T-helper 2 cell (primary cell): Measurements from ENCODE around the gene GYG1.
"Not testable (repeated sequence)": the region's sequence is repeated elsewhere in the genome, so short reads cannot be mapped to it uniquely, and the experiment has no call there.

Experiments
- DNase-seq, 5 experiments: peaks; one replicate each; pipeline versions ENCODE4 v3.0.0 to v3.0.0-alpha.2; 2012 to 2022
- total RNA-seq, 2 donors: gene quantifications; one replicate each; lab custom pipeline; 2026; lab: John Stamatoyannopoulos, UW

Gene GYG1
- total RNA-seq: 14.7 to 19.6 reads per million in 2 donors

DNA sequence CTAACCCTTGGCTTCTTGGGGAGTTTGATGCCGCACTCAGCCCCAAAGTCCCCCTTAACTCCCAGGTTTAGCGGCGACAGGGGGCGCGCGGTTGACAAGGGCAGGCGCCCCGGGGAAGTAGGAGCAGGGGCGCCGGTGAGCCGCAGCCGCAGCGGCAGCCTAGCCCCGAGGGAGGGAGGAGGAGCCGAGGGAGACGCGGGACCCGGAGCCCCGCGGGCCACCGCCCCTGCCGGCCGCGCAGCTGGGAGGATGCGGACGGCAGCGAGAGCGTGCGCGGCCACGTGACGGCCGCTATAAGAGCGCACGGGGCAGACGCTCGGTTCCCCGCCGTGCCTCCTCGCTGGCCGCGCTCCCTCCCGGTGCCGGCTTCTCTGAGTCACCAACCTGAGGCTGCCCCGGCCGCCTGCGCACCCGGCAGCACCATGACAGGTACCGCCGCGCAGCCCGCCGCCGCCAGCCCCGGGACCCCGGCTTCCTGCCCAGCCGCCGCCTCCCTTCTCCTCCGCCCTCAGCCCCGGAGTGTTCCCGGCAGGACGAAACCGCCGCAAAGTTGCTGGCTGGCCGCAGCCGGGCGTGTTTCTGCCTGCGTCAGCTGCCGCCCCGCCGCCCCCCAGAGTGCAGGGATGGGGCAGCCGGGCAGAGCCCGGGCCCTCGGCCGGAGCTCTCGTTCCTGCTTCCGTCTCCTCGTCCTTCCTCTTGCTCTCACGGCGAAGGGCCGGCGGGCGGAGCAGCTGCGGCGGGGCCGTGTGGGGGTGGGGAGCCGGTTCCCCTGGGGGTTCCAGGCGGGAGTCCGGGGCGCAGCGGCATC lies at the start of gene GYG1:
GYG1 (plus strand) TSS at position 322 of the 808 bp plus-strand sequence; CDS start at position 423, 101 bp downstream.
- DNase-seq: peak; percentile 48 to 90 (median 68)

DNA sequence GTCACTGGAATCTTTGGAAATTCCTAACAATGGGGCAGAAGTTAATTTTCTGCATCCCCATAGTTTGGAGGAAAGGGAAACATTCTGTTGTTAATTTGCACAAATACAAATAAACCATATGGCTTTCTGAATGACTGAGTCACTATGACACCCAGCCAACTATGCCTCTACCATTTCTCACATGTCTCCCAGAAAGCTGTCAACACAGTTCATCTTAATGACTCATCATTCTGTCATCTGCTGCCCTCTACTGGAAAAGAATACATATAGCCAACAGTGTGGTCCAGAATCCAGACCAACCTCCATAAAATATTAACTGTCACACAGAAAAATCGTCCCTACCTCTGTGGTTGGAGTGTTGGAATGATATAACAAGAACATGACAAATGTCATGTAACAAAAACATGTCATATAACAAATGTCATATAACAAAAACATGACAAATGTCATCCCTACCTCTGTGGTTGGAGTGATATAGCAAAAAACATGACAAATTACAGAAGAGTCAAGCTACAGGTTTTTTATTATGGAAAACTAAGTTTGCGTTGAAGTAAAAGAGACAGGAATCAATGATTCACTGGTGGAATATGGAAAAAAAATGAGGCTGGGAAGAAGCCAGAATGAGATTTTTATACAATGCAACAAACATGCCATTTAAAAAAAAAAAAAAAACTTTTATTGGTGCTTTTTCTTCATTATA lies 47.7 kb upstream of the GYG1 start:
- DNase-seq: peak in 2 of 5 experiments; percentile 22 to 74

DNA sequence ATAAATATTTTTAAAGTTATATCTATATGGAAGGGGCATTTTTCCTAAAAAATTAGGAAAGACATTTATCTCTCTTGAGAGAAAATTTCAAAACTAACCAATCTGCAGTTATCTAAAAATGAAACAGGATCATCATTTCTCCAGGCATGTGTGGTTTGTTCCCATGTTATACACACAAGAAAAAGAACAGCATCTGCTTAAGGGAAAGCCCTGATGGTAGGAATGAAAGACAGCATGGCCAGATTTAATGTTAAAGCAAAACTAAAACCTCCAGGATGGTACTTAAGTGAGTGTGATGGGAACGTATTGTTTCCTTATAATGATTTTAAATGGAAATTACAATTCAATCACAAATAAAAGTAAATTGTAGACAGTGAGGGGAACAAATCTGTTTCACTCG lies 46.2 kb upstream of the GYG1 start:
- DNase-seq: no peak

DNA sequence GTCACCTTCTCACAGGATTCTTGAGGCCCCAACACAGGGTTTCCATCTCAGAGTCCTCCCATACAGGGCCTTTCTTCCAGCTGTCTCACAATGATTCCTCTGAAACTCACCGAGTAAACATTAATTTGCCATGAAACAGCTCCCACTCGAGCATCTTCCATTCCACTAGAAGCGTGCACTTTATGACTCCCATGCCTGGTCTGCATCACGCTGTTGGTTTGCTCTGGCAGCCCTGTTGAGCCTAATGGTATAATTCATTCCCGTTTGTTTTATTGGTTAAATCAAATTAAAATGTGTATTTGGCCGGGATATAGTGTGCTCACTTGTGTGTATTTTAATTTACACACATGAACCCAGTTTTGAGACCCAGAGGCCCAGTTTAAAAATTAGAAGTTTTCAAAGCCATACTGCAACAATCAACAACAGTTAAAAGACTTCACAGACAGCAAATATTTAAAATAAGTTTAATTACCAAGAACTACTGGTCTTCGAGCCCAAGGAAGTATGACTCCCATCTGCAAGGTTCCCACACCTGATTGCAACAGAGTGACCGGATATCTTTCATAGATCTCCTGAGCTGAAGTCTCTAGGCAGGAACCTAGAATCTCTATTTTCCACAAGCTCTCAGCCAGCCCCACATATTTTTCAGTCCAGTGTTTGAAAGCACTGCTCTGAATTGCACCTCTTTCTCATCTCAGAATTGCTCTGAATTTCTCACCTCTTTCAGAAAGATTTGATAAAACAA lies 42.3 kb upstream of the GYG1 start:
- DNase-seq: no peak

DNA sequence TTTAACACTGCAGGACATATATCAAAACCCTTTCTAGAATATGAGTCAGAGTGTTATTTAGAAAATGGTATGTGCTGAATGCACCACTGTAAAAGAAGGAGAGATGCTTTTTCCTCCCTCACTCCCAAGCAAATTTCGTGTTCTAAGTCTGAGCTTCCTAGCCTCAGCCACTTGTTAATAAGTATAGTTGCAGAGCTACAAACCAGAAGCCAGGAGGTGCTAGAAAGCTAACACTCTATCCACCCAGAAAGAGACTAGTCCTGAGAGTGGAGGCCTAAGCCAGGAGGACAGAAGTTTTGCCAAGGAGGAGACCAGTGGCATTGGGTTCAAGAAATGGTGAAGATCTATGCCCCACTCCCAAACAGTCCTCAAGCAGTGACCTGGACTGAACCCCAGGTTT lies 40.5 kb upstream of the GYG1 start:
- peak in 1 of 5 experiments; percentile 21 for DNase-seq

DNA sequence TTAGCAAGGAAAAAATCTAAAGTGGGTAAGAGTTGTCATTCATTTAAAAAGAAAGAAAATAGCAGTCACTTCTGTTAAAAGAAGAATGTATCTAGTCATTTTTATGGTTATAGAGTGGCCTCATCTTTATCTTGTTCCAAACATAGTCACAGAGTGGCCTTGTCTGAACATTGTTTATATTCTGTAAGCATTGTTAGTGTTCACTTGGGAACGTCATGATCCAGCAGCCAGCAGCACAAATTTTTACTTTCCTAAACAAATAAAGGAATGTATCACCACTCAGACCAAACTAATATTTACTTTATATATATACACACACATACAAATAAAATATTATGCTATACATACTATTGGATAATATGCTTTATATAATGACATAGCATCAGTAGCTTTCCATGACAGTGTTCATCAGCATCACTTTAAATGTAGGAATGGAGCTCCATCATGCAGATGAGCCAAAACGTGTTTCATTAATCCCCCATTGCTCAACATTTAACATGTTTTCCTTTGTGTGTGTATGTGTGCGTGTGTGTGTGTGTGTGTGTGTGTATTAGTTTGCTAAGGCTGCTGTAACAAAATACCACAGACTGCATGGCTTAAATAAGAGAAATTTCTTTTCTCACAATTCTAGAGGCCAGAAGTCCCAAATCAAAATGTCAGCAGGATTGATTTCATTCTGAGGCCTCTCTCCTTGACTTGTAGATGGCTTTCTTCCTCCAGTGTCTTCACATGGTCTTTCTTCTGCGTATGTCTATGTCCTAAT lies 39.6 kb upstream of the GYG1 start:
- DNase-seq: no peak

DNA sequence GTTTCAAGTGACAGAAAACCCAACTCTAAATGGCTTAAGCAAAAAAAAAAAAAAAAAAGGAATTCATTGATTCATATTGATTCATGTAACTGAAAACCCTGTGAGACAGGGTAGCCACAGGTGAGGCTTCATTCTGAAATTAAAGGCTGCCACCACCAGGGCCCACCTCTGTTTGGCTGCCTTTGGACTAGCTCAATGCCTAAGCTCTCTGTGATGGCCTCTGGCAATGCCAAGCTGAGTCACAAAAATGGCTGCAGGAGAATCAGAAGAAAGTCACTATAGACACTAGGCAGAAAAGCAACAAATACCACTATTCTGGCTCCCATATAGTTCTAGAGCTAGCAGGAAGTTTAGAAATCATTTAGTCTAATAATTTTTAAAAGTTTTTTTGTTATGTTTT lies 38.2 kb upstream of the GYG1 start:
- no peak for DNase-seq

DNA sequence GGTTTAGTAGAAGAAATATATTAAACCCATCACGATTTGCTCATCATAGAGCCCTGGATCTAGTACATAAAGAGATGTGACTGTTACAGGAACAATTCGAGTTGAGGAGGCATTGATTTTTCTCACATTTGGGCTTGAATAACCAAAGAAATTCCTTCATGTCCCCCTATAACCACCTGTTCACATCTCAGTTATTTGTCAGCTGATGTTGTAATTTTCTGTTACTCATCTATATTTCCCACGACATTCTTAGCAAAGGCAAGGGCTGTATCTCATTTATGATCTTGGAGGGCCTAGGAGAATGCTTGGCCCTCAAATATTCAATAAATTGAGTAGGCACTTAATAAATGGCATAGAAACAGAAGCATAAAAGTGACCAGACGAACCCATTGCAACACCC lies 36.4 kb upstream of the GYG1 start:
- no peak for DNase-seq

DNA sequence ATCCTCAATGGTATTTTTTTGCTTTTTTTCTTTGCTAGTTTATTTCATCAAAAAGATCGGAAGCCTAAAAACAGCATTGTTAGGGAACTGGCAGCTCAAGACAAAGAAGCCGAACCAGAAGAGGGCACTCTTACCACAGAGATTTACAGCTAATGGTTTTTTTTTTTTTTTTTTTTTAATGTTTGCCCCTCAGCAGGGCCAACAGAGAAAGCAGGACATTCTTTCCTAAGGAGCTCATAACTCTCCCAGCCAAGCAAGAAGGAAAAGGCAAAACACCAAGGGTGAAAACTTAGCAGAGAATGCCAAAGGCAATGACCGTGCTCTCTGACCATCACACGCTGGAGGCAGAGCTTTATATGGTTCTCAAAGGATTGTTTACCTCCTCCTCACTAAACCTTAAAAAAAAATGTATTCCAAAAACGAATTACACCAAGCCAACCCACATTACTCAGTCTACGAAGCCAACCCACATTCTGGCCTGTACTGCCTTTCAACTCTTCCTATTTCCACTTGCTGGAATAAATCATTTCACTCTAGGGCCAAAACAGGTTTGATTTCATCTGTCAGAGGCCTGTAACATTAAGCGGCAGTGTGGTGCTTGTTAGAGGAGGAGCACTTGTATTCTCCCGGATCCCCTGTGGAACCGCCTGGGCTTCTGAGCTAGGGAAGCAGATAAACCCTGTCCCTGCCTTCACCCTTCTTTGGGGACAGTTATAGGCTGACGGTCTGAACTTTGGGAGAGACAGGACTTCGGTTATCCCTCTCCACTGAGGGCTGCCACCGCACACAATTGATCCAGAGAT lies 35.6 kb upstream of the GYG1 start:
- DNase-seq: peak in 2 of 5 experiments; percentile 29 to 40

DNA sequence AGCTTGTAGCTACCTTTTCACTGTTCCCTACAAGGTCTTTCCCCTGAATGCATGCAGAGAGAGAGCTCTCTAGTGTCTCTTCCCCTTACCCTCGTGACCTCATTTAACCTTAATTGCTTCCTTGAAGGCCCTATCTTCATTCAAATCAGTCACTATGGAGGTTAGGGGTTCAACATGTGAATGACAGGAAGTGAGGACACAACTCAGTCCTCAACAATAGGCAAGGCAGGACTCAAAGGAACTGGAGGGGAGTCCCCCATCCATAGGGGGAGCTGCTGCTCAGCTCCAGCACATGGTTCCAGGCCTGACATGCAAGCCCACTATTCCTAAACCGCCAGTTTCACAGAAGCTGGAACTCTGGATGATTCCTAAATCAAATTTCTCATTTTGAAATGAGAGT lies 33.8 kb upstream of the GYG1 start:
- peak in 1 of 5 experiments; percentile 77 for DNase-seq

DNA sequence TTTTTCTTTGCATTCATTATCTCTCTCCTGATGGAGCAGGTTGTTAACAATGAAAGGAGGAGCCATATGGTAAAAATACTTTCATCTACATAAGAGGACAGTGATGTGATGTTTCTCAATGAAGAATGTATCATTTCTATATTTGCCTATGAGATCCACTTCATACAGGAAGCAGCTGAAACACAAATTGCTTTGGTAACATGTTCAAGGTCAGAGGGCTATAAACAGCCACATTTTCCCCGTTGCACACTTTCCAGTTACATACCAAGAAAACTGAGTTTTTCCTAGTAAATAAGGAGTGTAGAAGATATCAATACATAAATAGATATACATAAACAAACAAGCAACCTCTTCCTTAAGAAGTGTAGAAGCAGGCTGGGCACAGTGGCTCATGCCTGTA lies 32.6 kb upstream of the GYG1 start:
- no peak for DNase-seq

DNA sequence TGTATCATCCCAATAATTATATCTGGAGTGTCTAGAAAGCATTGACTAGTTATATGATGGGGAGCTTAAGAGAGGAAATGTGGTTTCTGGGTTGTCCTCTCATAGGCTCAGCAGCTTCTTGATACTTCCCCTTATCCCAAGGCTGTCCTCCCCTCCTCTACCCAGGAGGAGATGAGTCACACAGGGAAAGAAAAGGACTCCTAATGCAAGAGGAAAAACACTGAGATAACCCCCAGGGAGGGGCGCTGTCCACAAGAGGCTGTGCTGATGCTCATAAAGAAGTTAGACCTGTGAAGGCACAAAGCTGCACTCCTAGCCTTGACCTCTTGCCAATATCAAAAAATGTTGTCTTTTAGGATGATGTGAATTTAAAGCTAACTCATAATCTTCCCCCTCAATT lies 28.8 kb upstream of the GYG1 start:
- no peak for DNase-seq

DNA sequence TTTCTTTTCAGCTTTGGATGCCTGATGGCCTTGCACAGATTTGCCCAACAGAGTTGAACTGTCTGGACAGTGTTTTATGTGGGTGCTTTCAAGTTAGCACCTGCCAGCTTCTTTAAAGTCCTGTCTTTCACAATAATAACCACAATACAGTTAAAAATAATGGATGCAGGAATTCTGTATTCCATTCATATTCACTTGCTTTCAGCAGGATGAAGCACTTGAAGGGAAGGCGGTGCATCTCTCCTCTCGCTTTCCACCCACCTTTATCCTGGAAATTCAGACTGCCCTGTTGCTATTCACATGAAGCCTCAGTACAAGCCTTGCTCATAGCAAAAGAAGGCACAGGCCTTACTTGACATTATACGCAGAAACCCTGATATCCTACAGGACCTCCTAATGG lies 26.5 kb upstream of the GYG1 start:
- DNase-seq: no peak

DNA sequence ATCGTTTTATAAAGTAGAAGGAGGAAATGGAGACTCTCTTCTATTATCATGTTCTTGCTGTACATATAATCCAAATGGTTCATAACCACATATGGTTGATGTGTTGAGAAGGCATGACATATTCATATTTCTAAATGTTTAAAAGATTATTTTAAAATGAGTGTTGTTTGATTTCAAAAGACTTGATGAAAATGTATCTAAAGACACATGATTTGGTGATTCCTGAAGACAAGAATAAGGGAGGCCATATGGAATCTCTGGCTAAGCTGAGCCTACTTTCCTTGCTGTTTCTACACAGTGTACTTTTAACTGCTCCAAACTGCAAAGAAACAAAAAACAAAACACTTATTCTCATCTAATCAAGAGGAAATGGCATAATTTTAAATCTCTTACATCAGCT lies 23.0 kb upstream of the GYG1 start:
- no peak for DNase-seq

DNA sequence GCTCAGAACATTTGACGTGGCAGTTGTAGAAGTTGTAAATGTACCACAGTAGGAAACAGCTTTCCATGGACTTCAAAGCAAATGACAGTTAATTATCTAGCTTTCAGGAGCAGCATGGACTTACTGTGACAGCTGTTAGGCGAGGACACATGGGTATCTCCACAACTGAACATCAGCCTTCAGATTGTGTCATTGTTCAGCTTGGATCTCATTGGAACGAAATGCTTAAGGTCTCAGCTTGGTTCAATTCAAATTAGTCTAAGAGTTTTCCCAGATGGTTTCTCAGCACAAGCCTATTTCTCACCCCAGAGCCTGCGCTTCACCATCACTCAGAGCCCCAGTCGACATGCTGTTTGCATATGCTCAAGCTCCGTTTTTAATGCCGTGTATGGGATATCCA lies 21.1 kb upstream of the GYG1 start:
- no peak for DNase-seq

DNA sequence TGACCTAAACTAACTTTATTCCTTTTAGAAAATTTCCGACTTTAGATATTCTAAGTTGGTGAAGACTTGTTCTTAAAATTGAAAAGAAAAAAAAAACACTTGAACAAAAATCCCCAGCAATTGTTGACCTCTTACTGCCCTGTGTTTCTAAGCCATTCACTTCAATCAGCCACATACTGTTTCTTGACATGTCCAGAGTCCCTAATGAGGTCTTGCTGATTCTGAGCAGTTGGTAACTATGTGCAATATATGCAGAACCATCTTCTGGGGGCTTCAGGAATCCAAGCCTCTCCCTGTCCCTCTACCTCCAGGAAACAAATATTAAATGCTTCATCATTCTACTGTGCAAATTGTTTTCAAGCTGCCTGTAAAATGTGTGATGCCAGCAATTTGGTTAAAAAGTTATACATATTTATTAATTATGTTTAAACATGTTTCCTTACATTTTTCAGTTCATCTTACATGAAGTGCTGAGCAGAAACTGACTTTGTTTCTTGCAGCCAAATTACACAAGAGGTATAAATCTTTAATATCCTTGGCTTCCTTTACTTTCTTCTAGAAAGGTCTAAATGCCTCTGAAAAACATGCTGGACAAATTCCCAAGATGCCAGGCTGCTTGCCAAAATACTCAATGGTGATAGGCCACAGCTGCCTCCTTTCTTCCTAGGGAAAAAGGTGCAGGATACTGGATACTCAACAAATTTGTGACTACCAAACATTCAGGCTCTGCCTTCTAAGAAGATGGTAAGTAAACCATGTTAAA lies 19.8 kb upstream of the GYG1 start:
- DNase-seq: no peak

DNA sequence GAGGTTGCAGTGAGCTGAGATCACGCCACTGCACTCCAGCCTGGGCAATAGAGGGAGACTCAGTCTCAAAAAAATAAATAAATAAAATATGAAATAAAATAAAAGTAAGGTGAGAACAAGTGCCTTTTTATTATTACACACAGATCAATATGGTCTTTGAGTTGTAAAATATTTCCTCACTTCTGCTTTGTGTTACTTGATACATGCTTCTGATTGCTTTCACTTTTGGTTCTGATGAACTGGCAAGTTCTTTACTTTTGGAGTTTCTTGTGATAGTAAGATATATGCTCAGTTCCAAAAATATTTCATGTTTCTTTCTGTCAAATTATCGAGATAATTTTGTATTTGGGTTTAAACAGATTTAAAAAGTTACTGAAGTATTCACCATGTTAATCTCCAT lies 16.6 kb upstream of the GYG1 start:
- DNase-seq: peak in 1 of 5 experiments; percentile 43

DNA sequence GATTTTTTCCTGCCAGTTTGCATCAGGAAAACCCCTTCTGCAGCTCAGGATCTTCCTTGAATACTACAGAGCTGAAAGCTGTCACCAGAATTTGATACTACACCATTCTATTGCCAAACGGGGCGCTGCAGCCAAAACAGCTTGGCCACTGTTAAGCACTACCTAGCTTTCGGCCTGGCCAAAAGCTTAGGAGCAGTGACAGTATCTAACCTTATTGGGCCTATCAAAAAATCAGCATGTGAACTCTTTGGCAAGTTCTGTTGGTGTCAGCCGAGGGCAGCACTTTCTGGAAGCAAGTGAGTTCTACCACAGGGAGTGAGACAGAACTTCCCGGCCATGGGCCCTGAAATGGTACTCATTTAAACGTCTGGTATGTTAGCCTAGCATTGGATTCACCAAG lies 16.1 kb upstream of the GYG1 start:
- no peak for DNase-seq

DNA sequence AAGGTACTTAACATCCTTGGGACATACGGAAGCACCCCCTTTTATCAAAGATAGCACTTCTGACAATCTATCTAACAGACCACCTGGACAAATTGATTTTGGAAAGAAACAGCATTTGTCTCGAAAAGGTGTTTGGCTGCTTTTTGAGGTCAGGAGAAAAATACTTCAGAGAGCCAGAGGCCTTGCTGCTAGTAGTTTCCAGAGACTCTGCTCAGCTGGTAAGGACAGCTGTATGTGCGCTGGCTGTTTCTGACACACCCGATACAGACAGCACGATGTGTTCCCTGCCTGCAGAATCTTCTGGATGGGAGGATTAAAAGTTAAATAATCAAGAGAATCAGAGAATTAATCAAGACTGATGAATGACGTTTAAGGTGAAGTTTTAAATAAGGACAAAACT lies 15.6 kb upstream of the GYG1 start:
- no peak for DNase-seq

DNA sequence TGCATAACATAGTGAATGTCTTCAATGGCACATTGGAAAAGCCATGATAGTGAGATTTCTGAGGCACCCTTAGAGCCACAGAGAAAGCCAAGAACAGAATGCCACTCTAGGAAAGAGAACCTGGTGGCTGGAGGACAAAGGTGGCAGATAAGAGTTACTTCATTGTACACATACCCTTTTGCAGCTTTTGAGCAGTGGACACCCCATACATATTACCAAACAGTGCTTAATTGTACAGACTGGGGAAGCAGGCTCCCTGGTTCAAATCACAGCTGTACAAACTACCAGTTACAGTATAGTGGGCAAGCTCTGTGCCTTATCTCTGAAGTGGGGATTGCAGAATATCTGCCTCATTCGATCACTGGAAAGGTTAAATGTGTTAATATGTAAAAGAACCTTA lies 10.1 kb upstream of the GYG1 start:
- no peak for DNase-seq

DNA sequence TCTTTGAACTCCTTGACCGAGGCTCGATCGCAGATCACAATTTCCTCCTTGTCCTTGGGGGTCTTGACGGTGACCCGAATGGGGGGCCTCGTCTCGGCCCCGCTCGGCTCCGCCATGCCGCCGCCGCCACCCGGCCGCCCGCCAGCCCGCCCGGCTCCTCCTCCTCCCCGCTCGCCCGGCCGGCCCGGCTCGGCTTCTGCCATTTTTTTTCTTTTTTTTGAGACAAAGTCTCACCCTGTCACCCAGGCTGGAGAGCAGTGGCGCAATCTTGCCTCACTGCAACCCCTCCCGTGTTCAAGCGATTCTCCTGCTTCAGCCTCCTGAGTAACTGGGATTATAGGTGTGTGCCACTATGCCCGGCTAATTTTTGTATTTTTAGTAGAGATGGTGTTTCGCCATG lies 3.8 kb upstream of the GYG1 start:
- not testable (repeated sequence) for DNase-seq
